T follicular helper cell (primary cell): ENCODE data around the gene MOB3B.
"Not testable (repeated sequence)": the region's sequence is repeated elsewhere in the genome, so short reads cannot be mapped to it uniquely, and the experiment has no call there.

ENCODE experiments used
- DNase-seq: peaks from one replicate; pipeline ENCODE4 v3.0.0-alpha.2; 2020; ENCODE audit warnings: low read depth

MOB3B gene

DNA sequence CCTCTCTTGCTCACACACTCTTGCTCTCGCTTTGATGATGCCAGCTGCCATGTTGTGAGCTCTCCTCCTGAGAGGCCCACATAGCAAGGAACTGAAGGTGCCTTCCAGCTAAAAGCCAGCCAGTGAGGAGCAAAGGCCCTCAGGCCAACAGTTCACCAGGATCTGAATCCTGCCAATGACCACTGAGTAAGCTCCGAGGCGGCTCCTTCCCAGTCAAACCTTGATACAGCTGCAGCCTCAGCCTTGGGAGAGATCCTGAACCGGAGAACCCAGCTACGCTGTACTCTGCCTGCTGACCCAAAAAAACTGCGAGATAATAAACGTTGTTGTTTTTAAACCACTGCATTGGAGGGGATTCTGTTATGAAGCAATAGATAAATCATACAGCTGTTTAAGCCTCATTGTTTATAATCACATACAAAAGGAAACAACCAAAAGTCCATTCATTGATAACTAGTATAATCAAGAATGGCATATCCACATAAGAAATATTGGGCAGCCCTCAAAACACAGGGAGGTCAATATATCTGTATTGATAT is 54.5 kb downstream of the MOB3B start:
- no peak for DNase-seq

DNA sequence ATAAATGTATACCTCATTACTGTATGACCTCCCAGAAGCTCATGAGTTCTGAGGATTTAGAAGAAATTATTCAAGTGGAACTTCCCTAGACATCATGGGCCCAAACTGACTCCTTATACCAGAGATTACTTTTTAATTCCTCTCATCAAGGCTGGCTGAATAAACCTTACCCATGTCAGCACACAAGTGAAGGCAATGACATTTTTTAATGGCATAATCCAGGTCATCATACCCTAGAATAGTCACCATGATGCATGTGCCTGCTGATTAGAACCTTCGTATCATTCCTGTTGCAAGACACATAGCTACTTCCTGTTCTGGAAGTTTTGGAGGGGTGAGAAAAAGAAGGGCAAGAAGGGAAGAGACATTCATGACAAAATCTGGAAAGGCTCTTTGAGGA is 55.3 kb downstream of the MOB3B start:
- DNase-seq, result no peak

DNA sequence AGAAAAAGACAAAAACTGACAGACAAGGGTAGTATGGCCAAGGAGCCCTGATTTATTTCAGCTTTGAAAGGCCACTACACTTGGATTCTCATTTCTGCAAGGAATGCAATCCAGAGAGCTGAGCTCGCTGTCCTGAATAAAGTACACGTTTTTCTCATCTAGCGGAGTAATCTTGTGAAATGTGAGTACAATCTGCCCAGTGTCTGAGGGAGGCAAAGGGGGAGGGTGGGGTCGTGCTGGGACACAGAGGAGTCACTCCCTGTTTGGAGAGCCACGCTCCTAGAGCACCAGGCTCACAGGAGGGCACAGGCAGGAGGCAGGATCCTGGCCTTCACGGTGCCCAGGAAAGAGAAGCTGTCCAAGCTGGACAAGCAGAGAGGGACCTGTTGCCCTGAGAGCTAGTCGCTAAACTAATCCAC is 56.5 kb downstream of the MOB3B start:
- DNase-seq, result no peak

DNA sequence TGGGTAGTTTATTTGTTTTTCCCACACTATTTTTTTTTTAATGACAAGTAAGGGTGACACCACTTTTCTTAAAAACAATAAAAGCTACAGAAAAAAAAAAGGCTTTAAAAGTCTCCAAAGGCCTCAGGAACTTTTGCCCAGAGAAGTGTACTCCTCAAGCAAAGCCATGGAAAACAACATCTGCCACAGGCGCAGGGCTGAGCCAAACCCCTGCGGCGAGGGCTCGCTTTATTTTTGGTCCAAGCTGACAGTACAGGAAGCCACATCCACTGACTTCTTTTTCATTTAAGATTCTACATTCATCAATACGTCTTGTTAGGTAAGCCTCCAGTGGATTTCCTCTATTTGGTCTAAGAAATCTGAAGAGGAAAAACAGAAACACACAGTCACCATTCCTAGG is 57.4 kb downstream of the MOB3B start:
- no peak for DNase-seq

DNA sequence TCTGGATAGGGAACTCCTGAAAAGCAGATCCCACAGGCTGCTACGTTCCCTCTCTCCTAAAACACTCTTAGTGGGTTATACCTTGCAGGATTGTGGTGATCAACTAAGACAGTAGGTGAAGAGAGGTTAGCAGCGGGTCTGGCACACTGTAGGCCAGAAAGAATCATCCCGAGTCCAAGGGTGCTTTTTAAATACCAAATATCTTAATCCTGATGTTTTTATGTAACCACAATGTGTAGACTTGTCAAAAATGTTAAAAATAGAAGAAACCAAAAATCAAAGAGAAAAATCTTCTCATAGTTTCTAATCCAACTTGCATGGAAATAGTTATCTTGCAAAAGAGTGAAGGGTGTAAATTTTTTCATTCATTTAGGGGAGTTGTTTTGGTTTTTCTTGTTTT is 57.8 kb downstream of the MOB3B start:
- no peak for DNase-seq

DNA sequence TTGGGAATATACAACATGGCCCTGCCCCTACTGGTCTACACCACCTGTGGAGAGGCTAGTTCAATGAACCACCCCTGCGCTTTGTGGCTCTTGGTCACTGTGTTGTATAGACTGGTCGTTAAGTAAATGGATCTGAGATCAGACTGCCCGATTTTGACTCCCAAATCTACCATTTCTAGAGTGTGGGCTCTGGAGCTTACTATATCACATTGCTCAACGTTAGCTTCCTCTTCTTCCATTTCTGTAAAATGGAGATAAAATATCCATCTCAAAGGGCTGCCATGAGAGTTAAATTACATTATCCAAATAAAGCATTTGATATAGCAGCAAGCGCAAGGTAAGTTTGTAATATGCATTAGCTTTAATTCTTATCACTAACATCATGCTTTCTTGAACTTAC is 58.2 kb downstream of the MOB3B start:
- DNase-seq, result no peak

DNA sequence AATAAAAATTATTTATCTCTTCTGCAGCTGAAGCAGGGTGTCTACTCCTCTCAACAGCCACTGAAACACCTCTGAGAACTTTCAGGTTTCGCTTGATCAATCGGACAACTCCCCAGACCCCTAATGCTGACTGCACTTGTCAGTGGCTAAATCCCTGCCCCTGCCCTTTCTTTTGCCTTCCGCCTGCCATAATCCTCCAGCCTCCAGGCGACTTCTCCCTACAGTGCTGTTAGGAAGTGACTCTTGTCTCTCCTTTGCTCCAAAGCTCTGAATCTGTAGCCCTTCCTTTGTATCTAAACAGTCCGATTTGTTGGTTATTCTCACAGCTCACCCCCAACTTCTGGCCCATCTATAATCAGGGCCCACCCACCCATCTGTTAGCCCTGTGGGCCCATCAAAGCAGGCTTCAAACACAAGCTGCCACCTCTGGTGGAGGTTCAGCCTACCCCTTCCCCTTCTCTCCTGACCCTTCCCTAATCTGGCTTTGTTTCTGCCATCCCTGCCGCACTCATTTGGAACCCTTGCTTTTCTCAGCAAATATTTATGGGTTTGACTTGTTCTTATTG is 59.2 kb downstream of the MOB3B start:
- DNase-seq, result no peak

DNA sequence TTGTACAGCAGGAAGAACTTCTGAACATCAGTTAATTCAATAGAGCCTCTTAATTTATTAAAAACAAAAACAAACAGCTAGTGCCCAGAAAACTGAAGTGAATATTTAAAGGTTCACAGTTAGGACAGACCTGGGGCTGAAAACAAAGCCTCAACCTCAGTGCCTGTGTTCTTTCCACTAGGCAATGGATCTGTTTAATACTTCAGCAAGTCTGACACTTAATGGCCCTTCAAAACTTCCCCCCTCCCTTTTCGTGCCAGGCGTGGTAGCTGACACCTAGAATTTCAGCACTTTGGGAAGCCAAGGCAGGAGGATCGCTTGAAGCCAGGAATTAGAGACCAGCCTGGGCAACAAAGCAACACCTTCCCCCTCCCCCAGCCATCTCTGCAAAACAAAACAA is 60.1 kb downstream of the MOB3B start:
- DNase-seq, result no peak

DNA sequence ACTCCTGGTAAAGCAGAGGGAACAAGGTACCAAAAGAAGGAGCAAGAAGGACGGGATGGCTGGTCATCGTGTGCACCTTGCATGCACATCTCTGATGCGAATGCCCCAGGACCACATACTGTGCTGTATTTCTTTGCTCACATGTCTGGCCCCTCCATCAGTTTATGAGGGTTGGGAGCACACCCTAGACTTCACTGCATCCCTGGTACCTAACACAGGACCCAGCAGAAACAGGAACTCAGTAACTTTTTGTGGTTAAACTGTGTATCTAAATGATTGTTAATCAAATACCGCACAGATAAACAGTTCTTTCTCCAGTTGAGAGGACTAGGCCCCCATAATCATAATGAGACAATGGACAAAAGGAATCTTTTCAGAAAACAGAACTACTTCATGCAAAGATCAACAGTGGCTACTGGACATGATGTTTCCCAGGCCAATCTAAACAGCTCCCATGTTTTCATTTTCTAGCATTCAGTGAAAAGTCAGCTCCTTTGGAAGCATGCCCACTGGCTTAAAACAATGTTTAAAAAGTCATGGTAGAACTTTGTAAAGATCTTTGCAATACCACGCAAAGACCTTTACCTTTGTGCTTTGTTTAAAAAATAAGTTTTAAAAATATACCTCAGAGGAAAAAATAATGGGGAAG is 61.0 kb downstream of the MOB3B start:
- DNase-seq, result no peak

DNA sequence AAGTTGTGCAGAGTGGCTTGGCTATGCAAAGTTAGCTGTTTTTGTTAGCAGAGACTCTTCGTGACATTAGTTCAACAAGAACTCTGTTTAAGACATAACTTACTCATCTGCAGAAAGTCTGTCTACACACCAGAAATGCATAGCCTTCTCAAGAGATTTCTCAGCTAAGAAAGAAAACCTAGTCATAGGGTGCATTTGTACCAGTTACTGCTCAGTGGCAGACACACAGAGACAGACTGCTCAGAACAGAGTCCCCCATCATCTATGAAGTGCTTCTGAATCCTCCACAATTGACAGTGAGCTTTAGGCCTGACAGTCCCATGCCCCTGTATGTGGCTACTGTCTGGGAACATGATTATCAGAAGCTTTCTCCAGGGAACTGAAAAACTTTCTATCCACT is 61.6 kb downstream of the MOB3B start:
- no peak for DNase-seq

DNA sequence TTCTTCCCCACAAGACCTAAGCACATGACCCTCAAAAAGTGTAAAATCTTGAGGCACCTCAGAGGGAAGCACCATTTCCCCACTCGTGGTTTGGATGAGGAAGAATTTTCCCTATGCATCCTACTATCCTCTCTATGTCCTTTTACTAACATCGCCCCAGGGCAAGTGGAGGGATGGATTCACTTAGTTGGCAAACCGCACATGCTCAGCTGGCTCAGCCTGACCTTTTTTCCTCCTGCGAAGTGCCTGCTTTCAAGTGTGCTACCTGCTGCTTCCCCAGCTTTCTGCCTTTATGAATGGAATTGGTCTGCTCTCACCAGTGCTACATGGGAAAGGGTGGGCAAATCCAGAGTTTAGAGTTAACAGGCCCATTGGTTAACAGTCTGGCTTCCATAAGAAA is 62.1 kb downstream of the MOB3B start:
- no peak for DNase-seq

DNA sequence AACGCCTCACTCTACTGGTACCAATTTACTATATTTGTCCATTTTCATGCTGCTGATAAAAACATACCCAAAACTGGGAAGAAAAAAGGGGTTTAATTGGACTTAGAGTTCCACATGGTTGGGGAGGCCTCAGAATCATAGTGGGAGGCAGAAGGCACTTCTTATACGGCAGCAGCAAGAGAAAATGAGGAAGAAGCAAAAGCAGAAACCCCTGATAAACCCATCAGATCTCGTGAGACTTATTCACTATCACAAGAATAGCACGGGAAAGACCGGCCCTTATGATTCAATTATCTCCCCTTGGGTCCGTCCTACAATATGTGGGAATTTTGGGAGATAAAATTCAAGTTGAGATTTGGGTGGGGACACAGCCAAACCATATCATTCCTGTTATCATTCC is 63.1 kb downstream of the MOB3B start:
- DNase-seq, result not testable (repeated sequence)

DNA sequence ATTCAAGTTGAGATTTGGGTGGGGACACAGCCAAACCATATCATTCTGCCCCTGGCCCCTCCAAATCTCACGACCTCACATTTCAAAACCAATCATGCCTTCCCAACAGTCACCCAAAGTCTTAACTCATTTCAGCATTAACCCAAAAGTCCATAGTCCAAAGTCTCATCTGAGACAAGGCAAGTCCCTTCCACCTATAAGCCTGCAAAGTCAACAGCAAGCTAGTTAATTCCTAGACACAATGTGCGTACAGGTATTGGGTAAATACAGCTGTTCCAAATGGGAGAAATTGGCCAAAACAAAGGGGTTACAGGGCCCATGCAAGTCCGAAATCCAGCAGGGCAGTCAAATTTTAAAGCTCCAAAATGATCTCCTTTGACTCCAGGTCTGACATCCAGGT is 64.7 kb downstream of the MOB3B start:
- not testable (repeated sequence) for DNase-seq

DNA sequence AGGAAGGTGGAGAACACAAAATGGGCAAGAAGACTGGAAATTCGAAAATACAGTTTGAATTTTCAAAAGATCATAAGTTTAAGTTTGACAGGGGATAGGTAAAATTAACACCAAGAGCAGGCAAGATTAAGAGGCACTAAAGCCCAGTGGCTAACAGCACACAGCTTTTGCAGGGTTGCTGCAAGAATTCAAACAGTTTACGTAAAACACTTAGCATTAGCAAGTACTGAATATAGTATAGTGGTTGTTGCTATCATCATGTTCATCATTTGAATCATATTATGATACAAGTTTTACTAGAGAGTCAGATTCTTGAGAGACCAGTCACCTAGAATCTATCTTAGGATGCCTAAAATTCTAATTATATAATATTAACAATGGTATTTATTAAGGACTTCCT is 66.8 kb downstream of the MOB3B start:
- DNase-seq, result no peak

DNA sequence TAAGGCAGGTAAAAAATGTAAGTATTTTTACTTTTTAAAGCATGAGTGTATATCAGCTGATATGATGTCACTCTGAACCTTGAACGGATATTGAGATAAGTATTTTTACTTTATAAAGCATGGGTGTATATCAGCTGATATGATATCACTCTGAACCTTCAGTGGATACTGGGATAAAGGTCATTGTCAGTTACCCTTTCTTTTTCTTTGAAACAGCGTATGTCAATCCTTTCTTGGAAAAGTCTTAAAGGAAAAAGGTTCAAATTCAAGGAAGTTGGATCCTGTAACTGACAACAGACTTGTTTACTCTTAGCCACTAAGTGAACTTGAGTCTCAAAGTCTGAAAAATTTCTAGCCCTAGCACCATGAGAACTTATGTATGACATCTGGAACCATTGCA is 67.2 kb downstream of the MOB3B start:
- DNase-seq, result no peak

DNA sequence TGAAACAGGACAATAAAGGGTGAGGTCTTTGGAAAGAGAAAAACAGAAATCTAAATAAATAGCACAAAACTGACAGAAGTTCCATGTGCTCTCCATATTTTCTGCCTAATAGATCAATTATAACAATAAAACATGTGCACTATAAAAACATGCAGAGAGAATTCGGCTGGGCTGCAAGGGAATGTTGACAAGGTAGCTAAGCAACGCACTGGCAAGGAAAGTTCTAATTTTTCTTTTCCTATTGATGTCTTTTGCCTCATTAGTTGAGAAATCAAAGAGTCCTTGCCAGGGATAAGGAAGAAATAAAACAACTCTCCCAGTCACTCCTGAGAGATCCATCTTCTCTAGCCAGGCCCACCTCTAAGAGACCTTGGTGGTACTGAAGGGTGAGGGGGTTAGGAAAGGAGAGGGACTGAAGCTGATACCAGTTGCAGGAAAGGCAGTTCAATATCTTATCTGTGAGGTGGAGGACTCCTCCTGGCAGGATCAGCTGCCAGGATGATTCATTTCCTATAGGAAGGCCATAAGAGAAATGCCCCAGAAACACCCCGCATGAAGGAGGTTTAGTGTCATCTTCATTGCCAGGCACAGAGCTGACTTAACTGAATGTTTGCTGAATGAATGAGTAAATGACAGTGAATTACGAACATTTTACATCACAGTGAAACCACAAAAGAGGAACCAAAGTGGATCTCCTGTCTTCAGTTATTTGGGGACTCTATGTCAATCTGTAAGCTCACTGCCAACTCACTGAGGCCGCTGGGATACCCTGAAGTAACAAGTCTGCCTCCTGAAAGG is 69.2 kb downstream of the MOB3B start:
- no peak for DNase-seq

DNA sequence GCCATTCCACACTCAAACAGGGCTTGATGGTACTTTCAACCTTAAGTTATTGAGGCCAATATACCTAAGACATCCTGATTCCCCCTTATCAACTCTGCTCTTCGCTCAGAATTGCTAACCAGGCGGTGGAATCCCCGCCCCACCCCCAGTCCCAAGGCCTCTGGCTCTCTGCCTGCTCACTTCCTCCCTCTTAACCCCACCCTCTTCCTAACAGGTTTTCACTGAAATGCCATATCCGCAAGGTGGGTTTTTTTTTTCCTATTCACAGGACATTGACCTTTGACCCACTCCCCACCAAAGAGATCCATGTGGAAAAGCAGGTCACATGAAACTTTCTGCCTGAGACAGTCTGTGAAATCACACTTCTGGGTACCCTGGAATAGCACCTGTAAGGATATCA is 72.2 kb downstream of the MOB3B start:
- DNase-seq, result no peak

DNA sequence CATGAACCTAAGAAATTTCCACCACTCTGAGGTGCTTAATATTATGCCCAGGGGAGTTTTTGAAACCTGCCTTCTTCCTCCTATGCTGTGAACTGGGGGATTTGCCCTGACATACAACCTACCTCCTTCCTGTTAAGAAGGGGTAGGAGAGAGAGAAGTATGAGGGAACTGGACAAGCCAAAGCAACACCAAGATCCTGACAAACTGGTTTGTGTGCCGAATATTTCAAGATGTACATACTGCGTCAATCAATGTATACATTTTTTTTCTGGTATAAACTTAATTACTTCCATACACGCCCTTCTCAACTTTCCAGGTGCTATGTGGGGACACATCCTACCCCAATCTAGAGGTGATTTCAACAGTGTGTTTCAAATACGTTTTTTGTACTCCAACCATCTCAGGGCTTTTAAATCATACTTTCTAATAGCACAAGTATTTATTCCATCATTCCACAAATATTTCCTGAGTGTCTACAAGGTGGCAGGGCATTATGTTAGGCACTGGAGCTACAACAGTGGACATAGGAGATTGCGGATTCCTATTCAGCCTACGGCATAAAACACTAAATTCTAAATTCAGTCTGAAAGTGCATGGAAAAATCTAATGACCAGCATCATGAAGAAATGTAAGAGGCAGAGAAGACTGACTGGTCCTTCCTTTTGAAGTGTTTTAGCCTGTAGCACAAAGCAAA is 75.6 kb downstream of the MOB3B start:
- no peak for DNase-seq

DNA sequence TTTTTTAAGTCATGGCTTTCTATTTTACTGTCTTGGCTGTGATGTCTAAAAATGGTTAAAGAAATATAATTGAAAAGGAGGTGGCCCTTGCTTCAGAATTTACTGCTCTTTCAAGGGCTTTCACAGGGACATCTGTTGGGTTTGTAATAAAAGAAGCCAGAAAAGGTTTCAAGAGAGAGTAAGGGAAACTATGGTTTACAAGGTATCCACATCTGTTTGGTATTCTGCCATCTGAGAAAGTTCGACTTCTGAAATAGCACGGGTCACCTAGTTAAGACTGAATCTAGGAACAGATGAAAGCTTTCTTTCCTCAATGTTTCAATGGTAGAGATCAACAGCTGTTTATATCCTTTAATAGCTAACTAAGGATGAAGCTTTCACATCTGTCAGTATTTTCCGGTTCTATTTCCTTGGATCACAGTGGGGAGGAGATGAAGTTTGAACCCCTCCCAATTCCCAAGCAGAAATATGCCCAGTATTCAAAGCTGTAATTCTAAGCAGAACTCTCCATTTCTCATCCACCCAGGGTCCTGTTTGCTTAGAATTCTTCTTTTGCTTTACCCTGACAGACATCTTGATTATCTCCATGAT is 78.3 kb downstream of the MOB3B start:
- DNase-seq, result no peak

DNA sequence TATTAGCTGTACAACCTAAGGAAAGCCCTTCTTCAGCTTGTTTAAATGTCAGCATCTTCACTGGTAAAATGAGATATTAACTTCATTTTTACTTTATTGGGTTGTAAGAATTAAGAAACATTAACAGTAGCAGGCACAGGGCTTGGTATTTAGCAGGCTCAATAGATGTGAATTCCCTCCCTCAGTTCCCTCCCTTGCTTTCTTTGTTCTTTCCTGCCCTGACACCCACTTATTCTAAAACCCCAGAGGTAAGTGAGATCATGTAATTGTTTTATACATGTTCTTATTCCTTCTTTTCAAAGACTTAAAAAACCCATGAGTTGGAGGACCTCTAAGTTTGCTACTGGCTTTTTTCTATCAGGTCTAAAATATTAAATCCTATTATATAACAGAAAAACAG is 78.9 kb downstream of the MOB3B start:
- no peak for DNase-seq

DNA sequence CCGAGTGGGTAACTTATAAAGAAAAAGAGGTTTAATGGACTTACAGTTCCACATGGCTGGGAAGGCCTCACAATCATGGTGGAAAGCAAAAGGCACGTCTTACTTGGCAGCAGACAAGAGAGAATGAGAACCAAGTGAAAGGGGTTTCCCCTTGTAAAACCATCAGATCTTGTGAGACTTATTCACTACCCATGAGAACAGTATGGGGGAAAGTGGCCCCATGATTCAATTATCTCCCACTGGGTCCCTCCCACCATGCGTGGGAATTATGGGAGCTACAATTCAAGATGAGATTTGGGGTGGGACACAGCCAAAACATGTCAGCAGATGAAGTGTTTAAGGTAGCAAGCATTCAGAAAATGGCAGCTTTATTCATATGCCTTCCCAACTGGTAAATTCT is 81.3 kb downstream of the MOB3B start:
- not testable (repeated sequence) for DNase-seq

DNA sequence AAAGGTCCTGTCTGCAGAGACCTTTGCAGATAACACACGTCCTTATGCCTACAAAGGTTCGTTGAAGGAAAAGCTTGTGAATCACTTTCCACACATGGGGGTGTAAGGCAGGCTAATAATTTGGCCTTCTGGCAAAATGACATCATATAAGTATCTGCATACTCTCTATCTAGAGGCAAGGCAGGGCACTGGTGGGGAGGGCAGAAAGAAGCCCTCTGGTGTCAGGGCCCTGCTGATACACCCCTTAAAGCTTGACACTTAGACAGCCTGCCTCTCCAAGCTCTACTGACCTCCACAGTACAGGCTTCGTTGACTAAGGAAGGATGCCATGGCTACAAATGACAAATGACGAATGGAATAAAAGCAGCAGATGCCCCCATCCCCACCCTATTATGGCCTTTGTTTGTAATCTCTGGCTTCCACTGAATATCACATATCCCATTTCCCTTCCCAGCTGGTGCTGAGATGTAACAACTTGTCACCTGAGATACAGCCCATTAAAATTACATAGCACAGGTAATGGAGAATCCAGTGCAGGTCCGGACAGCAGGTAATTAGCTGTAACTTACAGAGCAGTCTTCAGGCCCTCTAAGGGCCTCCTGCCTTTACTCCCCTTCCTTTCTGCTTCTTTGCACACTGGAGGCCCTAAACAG is 82.5 kb downstream of the MOB3B start:
- DNase-seq, result no peak
